Mucosa of rectum (tissue), 2 donors: ENCODE data around the gene BHLHE23.

Experiments used
- H3K27ac ChIP-seq, 2 donors: one replicate each; pipeline ENCODE4 v1.7.0; 2013; ENCODE audit warnings: inconsistent platforms in 2 of 2, low read depth in 2 of 2, low read length in 2 of 2
- H3K27me3 ChIP-seq, 2 donors: one replicate each; pipeline ENCODE4 v1.7.0; 2013; ENCODE audit warnings: low read length in 2 of 2; ENCODE audit not compliant: control insufficient read depth in 2 of 2, insufficient read depth in 2 of 2
- H3K36me3 ChIP-seq, 2 donors: one replicate each; pipeline ENCODE4 v1.7.0; 2013; ENCODE audit warnings: low read length in 2 of 2; ENCODE audit not compliant: control insufficient read depth in 2 of 2, insufficient read depth in 2 of 2
- H3K4me1 ChIP-seq, 2 donors: one replicate each; pipeline ENCODE4 v1.7.0; 2013; ENCODE audit warnings: low read length in 2 of 2, mild to moderate bottlenecking in 1 of 2; ENCODE audit not compliant: control insufficient read depth in 2 of 2, insufficient read depth in 2 of 2
- H3K4me3 ChIP-seq, 2 donors: one replicate each; pipeline ENCODE4 v1.7.0; 2013; ENCODE audit warnings: low read length in 2 of 2
- H3K9ac ChIP-seq, 2 donors: one replicate each; pipeline ENCODE4 v1.7.0; 2013; ENCODE audit warnings: low read length in 2 of 2, low read depth in 1 of 2, mild to moderate bottlenecking in 1 of 2
- H3K9me3 ChIP-seq, 2 donors: one replicate each; pipeline ENCODE4 v1.7.0; 2013; ENCODE audit warnings: low read length in 2 of 2; ENCODE audit not compliant: control insufficient read depth in 2 of 2
- donor health status: healthy.
- donor health status: Normal muscosa, but diverticular disease.

The BHLHE23 gene

DNA sequence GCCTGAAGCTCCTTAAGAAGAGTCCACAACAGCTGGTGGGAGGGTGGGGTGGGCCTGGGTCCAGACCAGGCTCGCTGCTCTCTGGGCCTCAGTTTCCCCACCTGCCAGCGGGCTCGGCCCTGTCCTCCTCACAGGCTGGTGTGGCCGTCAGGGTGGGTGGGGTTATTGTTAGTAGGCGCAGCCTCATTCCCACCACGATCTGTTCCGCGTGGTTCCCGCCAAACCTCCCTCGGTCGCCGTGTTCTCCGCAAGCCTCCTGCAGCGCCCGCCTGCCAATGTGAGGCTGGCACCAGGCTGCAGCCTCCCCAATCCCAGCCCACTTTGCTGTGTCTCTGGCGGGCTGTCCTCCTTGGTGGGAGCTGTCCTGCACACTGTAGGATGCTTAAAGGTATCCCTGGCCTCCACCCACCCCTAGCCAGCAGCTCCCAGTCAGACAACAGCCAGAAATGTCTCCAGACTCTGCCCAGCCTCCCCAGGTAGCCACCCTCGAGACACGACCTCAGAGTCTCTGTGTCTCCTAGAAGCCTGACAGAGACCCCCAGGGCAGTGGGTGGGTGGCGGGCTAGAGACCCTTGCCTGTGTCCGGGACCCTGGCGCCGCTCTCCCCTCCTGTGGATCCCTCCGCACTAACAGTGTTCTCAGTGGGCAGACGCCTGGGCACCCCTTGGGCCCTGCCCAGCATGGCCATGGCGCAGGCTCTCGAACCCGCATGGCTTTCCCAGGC lies 39.0 kb downstream of the BHLHE23 start:
- H3K27ac ChIP-seq = no peak overlapping the region
- H3K9me3 ChIP-seq = no peaks in the 10 kb centered on the region
- no peak overlapping the region for H3K9ac ChIP-seq
- H3K27me3 ChIP-seq = peaks cover 0 to 15% of the 10 kb centered on the region in 2 donors
- H3K36me3 ChIP-seq = peaks cover 7 to 9% of the 10 kb centered on the region in 2 donors
- no peak overlapping the region for H3K4me3 ChIP-seq
- peaks cover 4 to 5% of the 10 kb centered on the region in 2 donors for H3K4me1 ChIP-seq

DNA sequence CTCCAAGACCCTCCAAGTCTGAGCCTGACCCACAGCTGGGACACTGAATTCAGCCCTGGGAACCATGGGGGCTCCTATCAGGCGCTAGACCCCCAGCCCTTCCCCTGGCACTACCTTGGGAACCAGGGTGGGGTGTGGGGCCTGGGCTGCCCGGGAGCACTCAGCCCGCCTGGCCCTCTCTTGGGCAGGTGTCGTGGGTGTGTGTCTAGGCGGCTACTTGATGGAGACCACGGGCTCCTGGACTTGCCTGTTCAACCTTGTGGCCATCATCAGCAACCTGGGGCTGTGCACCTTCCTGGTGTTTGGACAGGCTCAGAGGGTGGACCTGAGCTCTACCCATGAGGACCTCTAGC lies 39.6 kb downstream of the BHLHE23 start:
- H3K9ac ChIP-seq = no peak overlapping the region
- H3K9me3 ChIP-seq = no peaks in the 10 kb centered on the region
- H3K27me3 ChIP-seq = peaks cover 0 to 10% of the 10 kb centered on the region in 2 donors
- H3K27ac ChIP-seq = no peak overlapping the region
- no peaks in the 10 kb centered on the region for H3K4me1 ChIP-seq
- no peak overlapping the region for H3K4me3 ChIP-seq
- H3K36me3 ChIP-seq = peaks cover 7 to 9% of the 10 kb centered on the region in 2 donors

DNA sequence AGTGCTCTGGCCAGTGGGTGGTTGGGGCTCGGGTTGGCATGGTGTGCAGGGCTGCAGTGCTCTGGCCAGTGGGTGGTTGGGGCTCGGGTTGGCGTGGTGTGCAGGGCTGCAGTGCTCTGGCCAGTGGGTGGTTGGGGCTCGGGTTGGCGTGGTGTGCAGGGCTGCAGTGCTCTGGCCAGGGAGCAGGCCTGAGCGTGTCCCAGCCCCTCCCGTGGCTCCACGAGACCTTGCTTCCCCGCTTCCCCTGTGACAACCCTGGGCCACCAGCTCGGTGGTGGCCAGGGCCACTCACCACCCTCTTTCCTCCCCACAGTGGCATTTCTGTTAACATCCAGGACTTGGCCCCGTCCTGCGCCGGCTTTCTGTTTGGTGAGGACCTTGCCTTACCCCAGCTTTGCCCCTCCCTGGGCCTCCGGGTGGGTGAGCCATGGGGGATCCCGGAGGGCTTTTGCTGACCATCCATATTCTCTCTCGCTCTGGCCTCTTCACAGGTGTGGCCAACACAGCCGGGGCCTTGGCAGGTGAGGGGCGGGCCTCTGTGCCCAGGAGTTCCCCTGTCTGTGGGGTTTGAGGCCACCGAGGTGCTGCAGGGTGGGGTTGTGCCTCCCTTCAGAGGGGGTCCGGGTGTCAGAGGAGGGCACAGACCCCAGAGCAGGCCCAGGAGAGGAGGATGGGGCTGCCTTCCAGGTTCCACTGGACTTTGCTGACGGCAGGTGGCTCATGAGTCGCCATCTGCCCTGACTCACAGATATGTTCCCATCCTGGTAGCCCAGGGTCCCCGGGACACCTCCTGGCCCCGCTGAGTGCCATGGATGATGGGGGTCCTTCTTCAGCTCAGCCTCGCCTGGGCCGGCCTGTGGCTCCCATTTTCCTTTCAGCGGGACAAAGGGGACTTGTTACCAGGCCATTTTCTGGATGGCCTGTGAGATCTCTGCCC lies 40.3 kb downstream of the BHLHE23 start:
- no peaks in the 10 kb centered on the region for H3K4me1 ChIP-seq
- H3K27me3 ChIP-seq = peaks cover 0 to 3% of the 10 kb centered on the region in 2 donors
- no peak overlapping the region for H3K4me3 ChIP-seq
- H3K36me3 ChIP-seq = peaks cover 7 to 9% of the 10 kb centered on the region in 2 donors
- no peaks in the 10 kb centered on the region for H3K9me3 ChIP-seq
- H3K27ac ChIP-seq = no peak overlapping the region
- H3K9ac ChIP-seq = no peak overlapping the region

DNA sequence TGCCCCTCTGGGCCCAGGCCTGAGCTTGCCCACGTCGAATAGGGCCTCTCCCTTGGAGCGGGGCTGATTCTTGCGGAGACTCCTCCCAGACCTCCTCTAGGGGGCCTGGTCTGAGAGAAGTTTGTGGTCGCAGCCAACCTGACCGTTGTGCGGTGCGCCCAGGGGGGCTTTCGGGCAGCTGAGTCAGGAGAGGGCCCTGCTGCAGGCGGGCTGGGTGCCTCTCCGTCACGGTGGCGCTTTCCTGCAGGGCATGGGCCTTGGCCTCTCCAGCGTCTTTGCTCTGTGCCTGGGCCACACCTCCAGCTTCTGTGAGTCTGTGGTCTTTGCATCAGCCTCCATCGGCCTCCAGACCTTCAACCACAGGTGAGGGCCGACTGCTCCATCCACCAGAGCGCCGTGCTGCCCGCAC lies 41.4 kb downstream of the BHLHE23 start:
- H3K9me3 ChIP-seq = no peaks in the 10 kb centered on the region
- H3K9ac ChIP-seq = no peak overlapping the region
- peaks cover 7 to 9% of the 10 kb centered on the region in 2 donors for H3K36me3 ChIP-seq
- no peaks in the 10 kb centered on the region for H3K27me3 ChIP-seq
- H3K4me3 ChIP-seq = no peak overlapping the region
- no peak overlapping the region for H3K27ac ChIP-seq
- no peaks in the 10 kb centered on the region for H3K4me1 ChIP-seq

DNA sequence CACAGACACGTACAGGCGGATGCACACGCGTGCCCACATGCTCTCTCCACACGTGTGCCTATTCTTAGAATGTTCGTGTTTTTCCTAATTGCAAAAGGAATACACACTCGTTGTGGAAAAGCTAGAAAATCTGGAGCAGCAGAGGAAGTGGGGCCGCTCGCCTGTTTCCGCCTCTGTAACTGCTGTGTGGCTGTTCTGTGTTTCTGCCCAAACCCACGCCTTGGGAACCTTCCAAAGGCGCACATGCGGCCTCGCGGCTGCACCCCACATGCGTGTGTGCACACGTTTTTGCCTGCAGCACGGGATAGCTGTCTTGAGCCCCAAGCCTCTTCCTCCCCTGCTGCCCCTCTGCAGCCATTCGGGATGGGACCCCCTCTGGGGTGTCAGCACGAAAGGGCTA lies 42.1 kb downstream of the BHLHE23 start:
- Histone ChIP-seq H3K27ac (no peak overlapping the region), H3K9ac (no peak overlapping the region), H3K4me3 (no peak overlapping the region), H3K36me3 (peaks cover 9 to 14% of the 10 kb centered on the region in 2 donors), H3K27me3 (no peaks in the 10 kb centered on the region), H3K4me1 (no peaks in the 10 kb centered on the region), H3K9me3 (no peaks in the 10 kb centered on the region)

DNA sequence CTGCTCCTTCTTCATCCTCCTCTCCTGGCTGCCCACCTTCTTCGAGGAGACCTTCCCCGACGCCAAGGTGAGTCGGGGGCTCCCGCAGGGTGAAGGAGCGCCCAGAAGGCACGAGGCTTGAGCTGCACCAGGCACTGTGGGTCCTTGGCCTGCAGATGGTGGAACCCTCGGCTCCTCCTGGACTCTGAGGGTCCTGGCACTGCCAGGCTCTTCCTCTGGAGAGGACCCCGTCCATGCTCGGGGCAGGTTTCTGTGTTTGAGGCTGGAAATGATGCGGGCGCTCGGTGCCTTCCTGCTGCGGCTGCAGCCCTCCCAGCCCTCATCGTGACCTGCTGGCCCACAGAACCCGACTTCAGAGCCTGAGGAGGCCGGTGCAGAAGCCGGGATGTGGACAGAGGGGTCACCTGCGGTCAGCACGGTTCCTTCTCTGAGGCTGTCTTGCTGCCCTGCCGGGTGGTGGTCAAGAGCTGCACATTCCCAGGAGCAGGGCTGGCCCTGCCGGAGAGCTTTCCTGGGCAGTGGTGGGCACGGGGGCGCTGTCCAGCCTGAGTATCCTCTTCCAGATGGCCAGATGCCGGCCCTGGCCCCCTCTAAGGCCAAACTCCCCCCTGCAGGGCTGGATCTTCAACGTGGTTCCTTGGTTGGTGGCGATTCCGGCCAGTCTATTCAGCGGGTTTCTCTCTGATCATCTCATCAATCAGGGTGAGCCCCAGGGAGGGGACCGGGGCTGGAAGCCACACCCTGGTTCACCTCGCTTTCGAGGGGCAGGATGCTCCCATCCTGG lies 43.0 kb downstream of the BHLHE23 start:
- Histone ChIP-seq H3K9ac (no peak overlapping the region), H3K36me3 (peaks cover 9 to 15% of the 10 kb centered on the region in 2 donors)

DNA sequence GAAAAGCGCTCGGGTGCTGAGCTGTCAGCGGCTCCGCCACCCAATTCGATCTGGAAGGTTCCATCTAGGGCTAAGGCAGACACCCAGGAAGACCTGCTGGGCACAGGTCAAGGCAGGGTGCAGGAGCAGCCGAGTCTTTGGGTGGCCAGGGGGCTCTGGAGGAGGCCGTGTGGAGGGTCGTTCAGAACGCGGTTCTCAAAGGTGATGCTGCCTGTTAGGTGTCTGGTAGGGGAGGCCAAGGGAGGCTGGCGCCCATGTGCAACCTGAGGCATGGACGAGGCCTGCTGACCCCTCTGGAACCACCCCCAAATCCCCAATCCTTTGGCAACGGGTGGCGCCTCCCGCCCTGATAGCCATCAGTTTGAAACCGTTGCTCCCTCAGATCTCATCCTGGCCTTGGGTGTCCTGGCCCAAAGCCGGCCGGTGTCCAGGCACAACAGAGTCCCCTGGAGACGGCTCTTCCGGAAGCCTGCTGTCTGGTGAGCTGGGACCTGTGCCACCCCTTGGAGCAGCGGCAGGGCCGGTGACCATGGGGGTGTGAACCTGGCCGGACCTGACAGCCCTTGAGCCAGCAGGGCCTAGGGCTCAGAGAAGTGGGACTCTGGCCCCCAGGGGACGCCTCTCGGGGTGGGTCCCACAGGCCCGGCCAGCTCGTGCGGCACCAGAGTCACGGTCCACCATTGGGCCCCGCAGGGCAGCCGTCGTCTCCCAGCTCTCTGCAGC lies 43.7 kb downstream of the BHLHE23 start:
- Histone ChIP-seq H3K4me3 (no peak overlapping the region), H3K9me3 (no peaks in the 10 kb centered on the region), H3K36me3 (peaks cover 9 to 18% of the 10 kb centered on the region in 2 donors), H3K27me3 (no peaks in the 10 kb centered on the region), H3K27ac (no peak overlapping the region), H3K4me1 (no peaks in the 10 kb centered on the region), H3K9ac (no peak overlapping the region)

More for the DNA sequence above, 43.0 kb downstream of the BHLHE23 start:
- no peak overlapping the region for H3K27ac ChIP-seq
- H3K27me3 ChIP-seq = no peaks in the 10 kb centered on the region
- no peak overlapping the region for H3K4me3 ChIP-seq
- no peaks in the 10 kb centered on the region for H3K9me3 ChIP-seq
- no peaks in the 10 kb centered on the region for H3K4me1 ChIP-seq

DNA sequence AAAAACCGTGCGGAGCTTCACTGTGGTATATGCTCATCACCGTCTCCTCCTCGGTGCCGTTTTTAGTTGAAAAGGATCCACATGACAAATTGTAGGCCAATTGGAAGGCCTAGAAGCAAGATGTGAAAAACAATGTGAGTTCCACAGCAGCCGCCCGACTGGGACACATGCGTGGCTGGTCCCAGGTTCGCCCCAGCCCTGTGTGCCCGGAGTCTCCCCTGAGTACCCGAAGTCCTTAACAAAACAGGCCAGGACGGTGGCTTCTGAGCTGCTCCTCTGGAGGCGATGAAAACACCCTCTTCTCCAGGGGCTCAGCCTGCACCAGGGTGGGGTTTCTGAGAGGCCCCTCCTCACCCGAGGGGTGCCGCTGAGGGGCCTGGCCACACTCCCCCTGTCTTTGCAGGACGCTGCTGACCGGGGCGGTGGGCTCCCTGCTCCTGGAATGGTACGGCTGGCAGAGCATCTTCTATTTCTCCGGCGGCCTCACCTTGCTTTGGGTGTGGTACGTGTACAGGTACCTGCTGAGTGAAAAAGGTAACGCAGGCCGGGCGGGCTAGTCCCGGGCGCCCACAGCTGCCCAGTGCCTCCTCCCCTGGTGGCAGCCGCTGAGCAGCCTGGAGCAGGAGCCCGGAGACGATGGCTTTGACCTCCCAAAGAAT lies 44.4 kb downstream of the BHLHE23 start:
- Histone ChIP-seq H3K9ac (no peak overlapping the region), H3K4me1 (no peaks in the 10 kb centered on the region), H3K36me3 (peaks cover 14 to 25% of the 10 kb centered on the region in 2 donors), H3K4me3 (no peak overlapping the region), H3K9me3 (no peaks in the 10 kb centered on the region), H3K27me3 (no peaks in the 10 kb centered on the region), H3K27ac (no peak overlapping the region)

DNA sequence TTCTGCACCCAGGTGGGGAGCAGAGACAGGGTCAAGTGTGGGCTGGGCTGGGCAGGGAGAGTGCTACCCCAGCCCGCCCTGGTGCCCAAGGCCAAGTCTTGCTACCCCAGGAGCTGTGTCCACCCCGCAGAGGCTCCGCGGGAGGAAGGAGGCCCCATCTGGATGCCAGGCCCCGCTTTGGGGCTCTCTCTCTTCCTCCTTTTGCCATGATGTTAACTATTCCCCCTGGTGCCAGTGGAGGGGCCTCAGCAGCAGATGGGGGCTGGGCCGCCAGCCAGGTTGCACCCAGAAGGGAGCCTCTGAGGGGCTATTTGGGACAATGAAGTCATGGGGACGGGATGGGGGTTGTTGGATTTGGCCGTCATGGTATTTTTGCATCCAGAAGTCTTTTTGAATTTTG lies 45.0 kb downstream of the BHLHE23 start:
- Histone ChIP-seq H3K9ac (no peak overlapping the region), H3K27ac (no peak overlapping the region), H3K4me3 (no peak overlapping the region), H3K27me3 (no peaks in the 10 kb centered on the region), H3K4me1 (no peaks in the 10 kb centered on the region), H3K9me3 (no peaks in the 10 kb centered on the region), H3K36me3 (peaks cover 15 to 29% of the 10 kb centered on the region in 2 donors)
